ENCODE data around the gene ACAP2. TPM values are rescaled to one million over a fixed set of nuclear protein-coding genes. Genes with fewer than 3 reads are reported as not detected.

Gene ACAP2
- total and polyA plus RNA-seq, 4 donors: 11.2 to 146 (median 38.7) TPM

DNA sequence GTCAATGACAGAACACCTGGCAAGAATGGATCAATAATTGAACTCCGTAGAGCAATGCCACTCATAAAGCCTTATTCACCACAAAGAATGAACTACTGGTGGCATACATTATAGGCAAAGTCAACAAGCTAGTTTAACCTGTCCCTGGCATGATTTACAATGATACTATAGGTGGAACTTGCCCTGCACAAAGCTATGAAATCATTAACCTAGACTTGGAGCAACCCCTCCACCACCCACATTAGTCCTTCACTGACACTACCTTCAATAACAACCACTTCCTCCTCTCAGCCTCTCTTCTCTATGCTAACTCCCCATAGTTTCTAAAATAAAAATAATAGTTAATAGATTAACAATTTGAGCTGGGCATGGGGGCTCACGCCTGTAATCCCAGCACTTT lies 54.4 kb downstream of the ACAP2 start:
- H3K4me1 ChIP-seq (ENCODE audit: control insufficient read depth in 5 of 5, insufficient read depth in 5 of 5, low read length in 5 of 5): peaks cover 0 to 3% (median 0%) of the 10 kb centered on the region in 5 donors
- no peaks in the 10 kb centered on the region for H3K27me3 ChIP-seq (ENCODE audit: control insufficient read depth in 3 of 3, insufficient read depth in 3 of 3, low read length in 2 of 3)
- TF ChIP-seq, protein P1, sequence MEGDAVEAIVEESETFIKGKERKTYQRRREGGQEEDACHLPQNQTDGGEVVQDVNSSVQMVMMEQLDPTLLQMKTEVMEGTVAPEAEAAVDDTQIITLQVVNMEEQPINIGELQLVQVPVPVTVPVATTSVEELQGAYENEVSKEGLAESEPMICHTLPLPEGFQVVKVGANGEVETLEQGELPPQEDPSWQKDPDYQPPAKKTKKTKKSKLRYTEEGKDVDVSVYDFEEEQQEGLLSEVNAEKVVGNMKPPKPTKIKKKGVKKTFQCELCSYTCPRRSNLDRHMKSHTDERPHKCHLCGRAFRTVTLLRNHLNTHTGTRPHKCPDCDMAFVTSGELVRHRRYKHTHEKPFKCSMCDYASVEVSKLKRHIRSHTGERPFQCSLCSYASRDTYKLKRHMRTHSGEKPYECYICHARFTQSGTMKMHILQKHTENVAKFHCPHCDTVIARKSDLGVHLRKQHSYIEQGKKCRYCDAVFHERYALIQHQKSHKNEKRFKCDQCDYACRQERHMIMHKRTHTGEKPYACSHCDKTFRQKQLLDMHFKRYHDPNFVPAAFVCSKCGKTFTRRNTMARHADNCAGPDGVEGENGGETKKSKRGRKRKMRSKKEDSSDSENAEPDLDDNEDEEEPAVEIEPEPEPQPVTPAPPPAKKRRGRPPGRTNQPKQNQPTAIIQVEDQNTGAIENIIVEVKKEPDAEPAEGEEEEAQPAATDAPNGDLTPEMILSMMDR (IDR thresholded peaks at IDR 0.05; ENCODE audit: control extremely low read depth, extremely low read depth): no peak
- no peak for DNase-seq
- whole genome bisulfite sequencing, 2 donors: 88 to 100% methylated on average over 2 of the region's 2 CpGs
- no peaks in the 10 kb centered on the region for H3K9me3 ChIP-seq (ENCODE audit: control insufficient read depth in 4 of 4, insufficient read depth in 3 of 4, low read length in 3 of 4)
- no peak overlapping the region for H3K27ac ChIP-seq (ENCODE audit: low read depth in 1 of 2, low read length in 1 of 2)
- peaks cover 0 to 3% (median under 1%) of the 10 kb centered on the region in 4 donors for H3K36me3 ChIP-seq (ENCODE audit: control insufficient read depth in 4 of 4, insufficient read depth in 4 of 4, low read length in 4 of 4)
- H3K4me3 ChIP-seq: no peak overlapping the region
- no peak overlapping the region for H3K9ac ChIP-seq (ENCODE audit: insufficient read depth in 1 of 2, low read length in 2 of 2)
- ATAC-seq (ENCODE audit: insufficient read depth, low FRiP score): no peak

DNA sequence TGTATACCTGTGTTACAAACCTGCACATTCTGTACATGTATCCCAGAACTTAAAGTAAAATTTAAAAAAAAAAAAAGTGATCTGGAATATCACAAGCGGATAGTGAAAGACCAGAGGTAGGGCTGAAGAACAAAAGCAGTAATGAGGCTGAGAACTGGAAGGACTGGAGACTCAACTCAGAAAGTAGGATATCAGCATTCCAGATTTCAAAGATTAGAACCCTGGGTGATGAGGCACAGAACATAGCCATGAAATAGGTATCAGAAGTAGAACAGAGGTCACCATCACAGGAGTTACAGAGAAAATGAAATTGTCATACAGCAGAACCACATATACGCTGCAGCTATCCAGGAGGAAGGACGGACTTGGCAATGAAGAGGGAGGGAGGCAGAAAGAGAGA lies 56.1 kb downstream of the ACAP2 start:
- DNase-seq: no peak
- Histone ChIP-seq H3K27ac (ENCODE audit: low read depth in 1 of 2, low read length in 1 of 2) (no peak overlapping the region), H3K36me3 (ENCODE audit: control insufficient read depth in 4 of 4, insufficient read depth in 4 of 4, low read length in 4 of 4) (peaks cover 0 to 3% (median under 1%) of the 10 kb centered on the region in 4 donors), H3K27me3 (ENCODE audit: control insufficient read depth in 3 of 3, insufficient read depth in 3 of 3, low read length in 2 of 3) (no peaks in the 10 kb centered on the region), H3K4me1 (ENCODE audit: control insufficient read depth in 5 of 5, insufficient read depth in 5 of 5, low read length in 5 of 5) (peaks cover 0 to 3% (median 0%) of the 10 kb centered on the region in 5 donors), H3K4me3 (no peak overlapping the region), H3K9ac (ENCODE audit: insufficient read depth in 1 of 2, low read length in 2 of 2) (no peak overlapping the region), H3K9me3 (ENCODE audit: control insufficient read depth in 4 of 4, insufficient read depth in 3 of 4, low read length in 3 of 4) (no peaks in the 10 kb centered on the region)
- 94 to 98% methylated on average over 3 of the region's 3 CpGs for WGBS, 2 donors
- no peak for ATAC-seq (ENCODE audit: insufficient read depth, low FRiP score)
- TF ChIP-seq, protein P1 (IDR thresholded peaks at IDR 0.05; ENCODE audit: control extremely low read depth, extremely low read depth): no peak

DNA sequence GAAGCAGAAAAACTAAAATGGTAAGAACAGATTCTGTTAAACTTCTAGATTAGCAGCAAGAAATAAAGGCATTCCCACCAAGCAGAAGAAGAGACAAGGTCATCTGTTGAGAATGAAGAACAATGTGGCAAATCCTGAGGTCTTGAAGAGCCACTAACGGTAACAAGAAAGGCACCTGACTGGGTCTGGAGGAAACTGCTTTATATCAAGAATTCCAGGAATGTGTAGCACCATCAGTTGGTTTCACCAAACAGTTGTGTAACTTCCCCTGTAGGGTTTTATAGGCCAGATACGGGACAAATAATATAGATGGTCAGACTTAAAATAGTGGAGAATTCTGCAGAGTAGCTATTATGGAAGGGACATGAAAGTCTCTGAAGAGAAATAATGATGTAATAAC lies 57.3 kb downstream of the ACAP2 start:
- no peak for ATAC-seq (ENCODE audit: insufficient read depth, low FRiP score)
- Histone ChIP-seq H3K9me3 (ENCODE audit: control insufficient read depth in 4 of 4, insufficient read depth in 3 of 4, low read length in 3 of 4) (no peaks in the 10 kb centered on the region), H3K4me1 (ENCODE audit: control insufficient read depth in 5 of 5, insufficient read depth in 5 of 5, low read length in 5 of 5) (peaks cover 0 to 3% (median 0%) of the 10 kb centered on the region in 5 donors), H3K27ac (ENCODE audit: low read depth in 1 of 2, low read length in 1 of 2) (no peak overlapping the region), H3K36me3 (ENCODE audit: control insufficient read depth in 4 of 4, insufficient read depth in 4 of 4, low read length in 4 of 4) (peaks cover 3 to 7% (median 5%) of the 10 kb centered on the region in 4 donors), H3K27me3 (ENCODE audit: control insufficient read depth in 3 of 3, insufficient read depth in 3 of 3, low read length in 2 of 3) (no peaks in the 10 kb centered on the region), H3K9ac (ENCODE audit: insufficient read depth in 1 of 2, low read length in 2 of 2) (no peak overlapping the region), H3K4me3 (no peak overlapping the region)
- peak in 1 of 3 donors; percentile 36 for DNase-seq
- TF ChIP-seq, protein P1 (IDR thresholded peaks at IDR 0.05; ENCODE audit: control extremely low read depth, extremely low read depth): no peak
- 21 to 29% methylated on average over 2 of the region's 2 CpGs for WGBS, 2 donors

DNA sequence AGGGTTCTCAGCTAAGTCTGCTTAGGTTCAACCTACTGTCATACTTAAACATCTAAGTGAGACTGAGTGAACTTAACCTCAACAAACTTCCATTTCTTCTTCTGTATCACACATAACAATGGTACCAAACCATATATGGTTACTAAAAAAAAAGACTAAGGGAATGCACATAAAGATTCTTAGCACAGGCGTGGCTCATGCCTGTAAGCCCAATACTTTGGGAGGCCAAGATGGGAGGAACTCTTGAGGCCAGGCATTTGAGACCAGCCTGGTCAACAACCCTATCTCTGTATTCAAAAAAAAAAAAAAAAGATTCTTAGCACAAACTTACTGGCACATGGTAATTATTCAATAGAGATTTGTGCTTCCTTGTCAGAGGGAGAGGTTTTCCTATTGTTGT lies 57.9 kb downstream of the ACAP2 start:
- no peak overlapping the region for H3K27ac ChIP-seq (ENCODE audit: low read depth in 1 of 2, low read length in 1 of 2)
- H3K9ac ChIP-seq (ENCODE audit: insufficient read depth in 1 of 2, low read length in 2 of 2): no peak overlapping the region
- no peaks in the 10 kb centered on the region for H3K27me3 ChIP-seq (ENCODE audit: control insufficient read depth in 3 of 3, insufficient read depth in 3 of 3, low read length in 2 of 3)
- no peak for DNase-seq
- peaks cover 0 to 3% (median 0%) of the 10 kb centered on the region in 5 donors for H3K4me1 ChIP-seq (ENCODE audit: control insufficient read depth in 5 of 5, insufficient read depth in 5 of 5, low read length in 5 of 5)
- 92 to 95% methylated on average over 1 of the region's 1 CpG for WGBS, 2 donors
- H3K36me3 ChIP-seq (ENCODE audit: control insufficient read depth in 4 of 4, insufficient read depth in 4 of 4, low read length in 4 of 4): peaks cover 4 to 7% (median 5%) of the 10 kb centered on the region in 4 donors
- H3K9me3 ChIP-seq (ENCODE audit: control insufficient read depth in 4 of 4, insufficient read depth in 3 of 4, low read length in 3 of 4): no peaks in the 10 kb centered on the region
- no peak overlapping the region for H3K4me3 ChIP-seq
- TF ChIP-seq, protein P1 (IDR thresholded peaks at IDR 0.05; ENCODE audit: control extremely low read depth, extremely low read depth): no peak
- ATAC-seq (ENCODE audit: insufficient read depth, low FRiP score): no peak
